GM18511 (cell line): ENCODE measurements around the gene NR1H3.

ENCODE experiments used
- ATAC-seq: cut with Tn5 transposase; IDR thresholded peaks from one replicate; pipeline ENCODE4 v1.9.1; 2021; ENCODE audit warnings: mild to moderate bottlenecking, moderate library complexity; ENCODE audit not compliant: unreplicated experiment

The NR1H3 gene

GRCh38 chr11:47243454-47243853, 14.3 kb upstream of the NR1H3 start:
- no peak for ATAC-seq

DNA sequence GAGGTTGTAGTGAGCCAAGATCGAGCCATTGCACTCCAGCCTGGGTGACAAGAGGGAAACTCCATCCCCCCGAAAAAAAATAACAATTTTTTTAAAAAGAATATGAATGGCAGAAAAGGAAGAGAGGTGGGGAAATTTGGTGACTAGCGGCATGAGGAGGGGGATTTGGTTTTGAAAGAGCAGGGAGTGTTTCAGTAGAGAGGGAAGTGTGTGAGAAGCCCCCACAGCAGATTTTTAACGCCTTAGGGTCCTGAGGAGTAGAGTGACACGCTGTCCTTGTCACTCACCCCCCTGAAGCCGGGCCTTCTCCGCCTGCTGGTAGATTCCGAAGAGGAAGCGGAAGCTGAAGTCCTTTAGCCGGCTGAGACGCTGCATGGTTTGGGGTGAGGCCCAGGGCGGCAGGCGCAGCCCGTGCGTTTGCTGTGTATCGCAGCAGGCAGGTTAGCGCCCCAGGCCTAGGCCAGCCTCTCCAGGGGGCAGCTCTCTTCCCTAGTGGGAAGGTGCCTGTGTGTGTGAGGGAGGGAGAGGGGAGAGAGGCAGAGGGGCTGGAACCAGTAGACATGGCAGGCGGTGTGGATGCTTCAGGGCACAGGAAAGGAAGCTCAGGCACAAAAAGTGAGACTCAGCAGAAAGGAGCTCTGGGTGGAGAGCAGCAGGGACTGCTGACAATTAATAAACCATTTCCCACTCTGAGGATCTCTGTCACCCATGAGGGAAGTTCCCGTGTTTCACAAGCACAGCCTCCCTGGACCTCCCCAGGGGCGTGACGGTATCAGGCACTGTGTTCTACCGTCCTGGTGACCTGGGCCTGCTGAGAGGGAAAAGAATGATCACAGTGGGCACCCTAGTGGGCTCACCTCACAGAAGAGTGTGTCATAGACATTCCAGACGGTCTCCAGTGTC, 13.1 kb upstream of the NR1H3 start:
- ATAC-seq, result no peak

- no peak for ATAC-seq
Measured at GRCh38 chr11:47245611-47246357, 12.0 kb upstream of the NR1H3 start.

DNA sequence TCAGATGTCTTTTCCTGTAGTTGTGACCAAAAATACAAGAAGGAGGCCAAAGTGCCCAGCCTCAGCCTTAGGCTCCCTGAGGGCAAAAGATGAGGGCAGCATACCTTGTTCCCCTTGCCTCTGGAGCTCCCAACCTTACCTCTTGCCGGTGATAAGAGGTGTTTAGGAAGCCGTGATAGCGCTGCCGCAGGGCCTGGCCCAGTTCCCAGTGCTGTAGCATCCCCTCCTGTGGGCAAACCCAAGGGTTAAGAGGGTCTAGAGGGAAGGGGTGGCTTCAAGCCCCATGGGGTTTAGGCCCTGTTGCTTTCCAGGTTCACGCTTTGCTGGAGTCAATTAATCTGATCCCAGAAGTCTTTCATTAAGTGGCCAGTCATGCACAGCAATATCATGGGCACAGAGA, 10.3 kb upstream of the NR1H3 start:
- no peak for ATAC-seq

- peak; percentile 36 for ATAC-seq
Measured at GRCh38 chr11:47248304-47248663, 9.5 kb upstream of the NR1H3 start.

- peak; percentile 96 for ATAC-seq
Measured at GRCh38 chr11:47248664-47249377, 9.0 kb upstream of the NR1H3 start, which contains the start of gene ACP2. Gene ACP2 (minus strand): TSS chr11:47248814. CDS start chr11:47248789, 25 bp downstream.

GRCh38 chr11:47249378-47249715, 8.4 kb upstream of the NR1H3 start:
- ATAC-seq, result no peak

GRCh38 chr11:47251751-47252150, 6.0 kb upstream of the NR1H3 start:
- no peak for ATAC-seq

DNA sequence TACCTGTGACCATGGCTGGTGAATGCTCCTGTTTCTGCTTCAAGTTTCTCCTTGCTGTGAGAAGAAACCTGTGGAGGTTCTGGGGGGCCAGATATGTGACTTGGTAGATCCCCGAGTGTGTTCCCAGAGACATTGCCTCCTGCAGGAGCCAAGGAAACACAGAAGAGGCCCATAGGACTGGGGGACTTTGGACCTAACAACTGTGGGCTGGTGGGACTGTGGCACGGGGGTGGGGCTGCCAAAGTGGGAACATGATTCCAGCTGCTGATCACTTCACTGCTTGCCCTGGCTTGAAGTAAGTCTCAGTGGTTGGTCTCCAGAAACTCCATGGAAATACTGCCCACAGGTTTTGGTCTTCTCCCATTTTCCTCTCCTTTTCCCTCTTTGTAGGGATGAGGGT, 4.1 kb upstream of the NR1H3 start:
- ATAC-seq, result no peak

- ATAC-seq, result no peak
Measured at GRCh38 chr11:47254386-47254785, 3.4 kb upstream of the NR1H3 start.

DNA sequence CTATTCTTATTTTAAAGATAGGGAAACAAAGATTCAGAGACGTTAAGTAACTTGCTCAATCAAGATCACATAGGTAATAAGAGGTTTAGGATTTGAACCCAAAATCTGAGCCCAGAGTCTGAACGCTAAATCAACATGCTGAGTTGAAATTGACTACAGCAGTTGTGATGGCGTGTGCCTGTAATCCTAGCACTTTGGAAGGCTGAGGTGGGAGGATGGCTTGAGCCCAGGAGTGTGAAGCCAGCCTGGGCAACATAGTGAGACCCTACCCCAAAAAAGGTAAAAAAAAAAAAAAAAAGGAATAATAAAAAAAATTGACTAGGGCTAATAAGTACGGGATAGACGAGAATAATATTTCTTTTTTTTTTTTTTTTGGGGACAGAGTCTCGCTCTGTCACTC, 1.4 kb upstream of the NR1H3 start:
- ATAC-seq, result no peak

GRCh38 chr11:47257177-47257516, 649 bp upstream of the NR1H3 start:
- no peak for ATAC-seq

DNA sequence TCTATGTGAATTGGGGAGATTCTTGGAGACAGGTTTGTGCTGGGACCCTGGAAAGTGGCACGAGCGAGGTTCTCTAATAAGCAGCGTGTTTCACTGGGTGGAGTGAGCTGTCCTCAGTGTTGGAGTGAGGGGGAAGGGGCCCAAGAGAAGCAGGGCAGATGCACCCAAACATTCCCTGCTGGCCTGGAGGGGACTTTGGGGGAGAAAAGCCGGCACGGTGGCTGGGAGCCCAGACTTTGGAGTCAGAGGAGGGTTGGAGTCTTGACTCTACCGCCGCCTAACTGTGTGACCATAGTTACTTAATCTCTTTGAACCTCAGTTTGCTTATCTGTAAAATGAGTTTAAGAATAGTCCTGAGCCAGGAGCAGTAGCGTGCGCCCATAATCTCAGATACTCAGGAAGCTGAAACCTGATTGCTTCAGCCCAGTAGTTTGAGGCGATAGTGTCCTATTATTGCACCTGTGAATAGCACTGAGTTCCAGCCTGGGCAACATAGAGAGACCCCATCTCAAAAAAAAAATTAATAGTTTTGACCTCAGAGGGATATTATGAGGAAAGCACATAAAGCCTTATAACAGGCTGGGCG, 614 bp downstream of the NR1H3 start:
- no peak for ATAC-seq

DNA sequence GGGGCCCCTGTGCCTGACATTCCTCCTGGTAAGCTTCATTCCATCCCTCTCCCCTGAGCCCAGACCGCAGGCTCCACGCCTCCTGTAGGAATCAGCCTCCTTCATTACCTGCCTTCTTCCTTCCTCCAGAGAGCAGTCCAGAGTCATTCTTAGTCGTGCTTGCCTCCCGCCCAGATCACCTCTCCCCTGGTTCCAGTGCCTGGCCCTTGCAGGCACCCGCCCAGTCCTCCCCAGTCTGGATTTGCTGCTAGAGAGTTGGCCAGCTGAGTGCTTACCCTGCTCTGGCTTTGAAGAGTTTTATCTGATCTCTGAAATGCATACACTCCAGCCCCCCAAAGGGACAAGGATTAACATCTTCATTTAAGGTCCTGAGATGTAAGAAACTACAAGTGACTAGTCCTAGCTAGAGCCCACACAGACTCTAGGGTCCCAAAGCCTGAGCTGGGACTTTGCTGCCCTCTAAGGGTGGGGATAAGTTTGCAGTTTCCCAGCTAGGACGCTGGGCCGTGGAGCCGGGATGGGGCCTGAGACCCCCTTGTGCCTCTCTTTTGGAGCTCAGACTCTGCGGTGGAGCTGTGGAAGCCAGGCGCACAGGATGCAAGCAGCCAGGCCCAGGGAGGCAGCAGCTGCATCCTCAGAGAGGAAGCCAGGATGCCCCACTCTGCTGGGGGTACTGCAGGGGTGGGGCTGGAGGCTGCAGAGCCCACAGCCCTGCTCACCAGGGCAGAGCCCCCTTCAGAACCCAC, 1.6 kb downstream of the NR1H3 start:
- ATAC-seq, result no peak

- ATAC-seq, result no peak
Measured at GRCh38 chr11:47260366-47260765, 2.6 kb downstream of the NR1H3 start.

DNA sequence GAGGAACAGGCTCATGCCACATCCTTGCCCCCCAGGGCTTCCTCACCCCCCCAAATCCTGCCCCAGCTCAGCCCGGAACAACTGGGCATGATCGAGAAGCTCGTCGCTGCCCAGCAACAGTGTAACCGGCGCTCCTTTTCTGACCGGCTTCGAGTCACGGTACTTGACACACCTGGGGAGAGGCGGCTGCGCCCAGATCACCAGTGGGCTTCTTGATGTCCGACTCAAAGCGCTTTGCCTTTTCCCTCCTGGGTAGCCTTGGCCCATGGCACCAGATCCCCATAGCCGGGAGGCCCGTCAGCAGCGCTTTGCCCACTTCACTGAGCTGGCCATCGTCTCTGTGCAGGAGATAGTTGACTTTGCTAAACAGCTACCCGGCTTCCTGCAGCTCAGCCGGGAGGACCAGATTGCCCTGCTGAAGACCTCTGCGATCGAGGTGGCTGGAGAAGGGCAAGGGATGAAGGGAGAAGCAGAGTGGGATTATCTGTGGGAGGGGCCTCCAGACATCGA, 3.5 kb downstream of the NR1H3 start:
- no peak for ATAC-seq

GRCh38 chr11:47264119-47264518, 6.3 kb downstream of the NR1H3 start:
- ATAC-seq, result no peak

GRCh38 chr11:47264521-47264920, 6.7 kb downstream of the NR1H3 start:
- ATAC-seq, result no peak

GRCh38 chr11:47267876-47268275, 10.1 kb downstream of the NR1H3 start:
- ATAC-seq, result no peak

GRCh38 chr11:47268448-47269001, 10.7 kb downstream of the NR1H3 start:
- ATAC-seq, result no peak
